ENCODE results near the gene CRELD2. TPM values are rescaled to one million over a fixed set of nuclear protein-coding genes. Genes with fewer than 3 reads are reported as not detected.

Gene CRELD2
- total RNA-seq, 4 donors from 2014 or later: 32.0 to 38.2 (median 34.2) TPM

DNA sequence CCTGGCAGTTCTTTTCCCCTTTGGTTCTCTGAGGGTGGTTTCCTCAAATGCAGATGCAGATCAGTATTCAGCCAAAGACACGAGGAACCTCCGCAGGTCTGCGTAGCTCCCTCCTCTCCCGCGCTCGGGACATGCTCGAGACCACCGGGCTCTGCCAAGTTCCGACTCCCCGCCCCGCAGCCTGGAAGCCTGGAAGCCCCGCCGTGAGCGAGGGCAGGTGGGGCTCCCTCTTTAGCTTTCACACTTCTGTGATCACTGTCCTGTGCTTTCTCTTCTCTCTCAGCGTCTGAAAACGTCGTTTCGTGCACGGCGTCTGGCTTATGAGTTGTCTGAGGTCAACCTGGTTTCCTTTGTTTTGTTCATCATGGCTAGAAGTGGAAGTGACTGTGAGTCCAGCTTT lies 38.2 kb upstream of the CRELD2 start:
- Histone ChIP-seq H3K4me1 (no peaks in the 10 kb centered on the region), H3K4me3 (no peak overlapping the region), H3K27me3 (no peaks in the 10 kb centered on the region), H3K27ac (replicated peaks in 1 of 4) (no peak overlapping the region), H3K36me3 (peaks cover 8 to 21% (median 13%) of the 10 kb centered on the region in 4 donors), H3K9me3 (no peaks in the 10 kb centered on the region)
- TF ChIP-seq POLR2A (IDR thresholded peaks at IDR 0.05; ENCODE audit: low read depth): no peak
- TF ChIP-seq, protein P1, sequence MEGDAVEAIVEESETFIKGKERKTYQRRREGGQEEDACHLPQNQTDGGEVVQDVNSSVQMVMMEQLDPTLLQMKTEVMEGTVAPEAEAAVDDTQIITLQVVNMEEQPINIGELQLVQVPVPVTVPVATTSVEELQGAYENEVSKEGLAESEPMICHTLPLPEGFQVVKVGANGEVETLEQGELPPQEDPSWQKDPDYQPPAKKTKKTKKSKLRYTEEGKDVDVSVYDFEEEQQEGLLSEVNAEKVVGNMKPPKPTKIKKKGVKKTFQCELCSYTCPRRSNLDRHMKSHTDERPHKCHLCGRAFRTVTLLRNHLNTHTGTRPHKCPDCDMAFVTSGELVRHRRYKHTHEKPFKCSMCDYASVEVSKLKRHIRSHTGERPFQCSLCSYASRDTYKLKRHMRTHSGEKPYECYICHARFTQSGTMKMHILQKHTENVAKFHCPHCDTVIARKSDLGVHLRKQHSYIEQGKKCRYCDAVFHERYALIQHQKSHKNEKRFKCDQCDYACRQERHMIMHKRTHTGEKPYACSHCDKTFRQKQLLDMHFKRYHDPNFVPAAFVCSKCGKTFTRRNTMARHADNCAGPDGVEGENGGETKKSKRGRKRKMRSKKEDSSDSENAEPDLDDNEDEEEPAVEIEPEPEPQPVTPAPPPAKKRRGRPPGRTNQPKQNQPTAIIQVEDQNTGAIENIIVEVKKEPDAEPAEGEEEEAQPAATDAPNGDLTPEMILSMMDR (IDR thresholded peaks at IDR 0.05): no peak
- WGBS: 69% methylated on average over 19 of the region's 20 CpGs
- intact Hi-C loops (cut with DNase I): no loop called here
- no peak for DNase-seq (ENCODE audit: extremely low spot score)

DNA sequence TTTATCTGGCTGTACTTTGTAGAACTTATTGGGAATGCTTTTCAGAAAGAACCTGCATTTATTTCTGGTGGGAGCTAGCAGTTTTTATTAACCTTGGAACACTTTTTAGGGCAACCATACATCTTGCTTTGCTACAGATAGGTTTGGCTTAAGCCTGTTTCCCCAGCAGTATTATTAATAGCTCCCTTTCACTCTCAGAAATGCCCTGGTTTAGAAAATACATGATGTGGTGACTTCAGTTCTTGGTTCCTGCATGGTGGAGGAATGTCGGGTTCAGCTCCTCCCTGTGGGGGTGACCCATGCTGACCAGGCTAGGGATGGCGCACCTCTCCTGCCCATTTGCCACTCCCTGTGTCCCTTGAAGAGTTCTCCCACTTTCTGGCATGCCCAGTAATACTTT lies 36.6 kb upstream of the CRELD2 start:
- Histone ChIP-seq H3K36me3 (peaks cover 23 to 37% (median 29%) of the 10 kb centered on the region in 4 donors), H3K27ac (replicated peaks in 1 of 4) (no peak overlapping the region), H3K27me3 (no peaks in the 10 kb centered on the region), H3K4me3 (no peak overlapping the region), H3K4me1 (no peaks in the 10 kb centered on the region), H3K9me3 (no peaks in the 10 kb centered on the region)
- no CpG with 5 or more reads among the region's 2 CpGs for WGBS
- no peak for DNase-seq (ENCODE audit: extremely low spot score)
- intact Hi-C loops (cut with DNase I): no loop called here
- TF ChIP-seq EP300 (IDR thresholded peaks at IDR 0.05) (no peak), POLR2AphosphoS5 (IDR thresholded peaks at IDR 0.05) (no peak)
- TF ChIP-seq, protein P1 (IDR thresholded peaks at IDR 0.05): no peak

DNA sequence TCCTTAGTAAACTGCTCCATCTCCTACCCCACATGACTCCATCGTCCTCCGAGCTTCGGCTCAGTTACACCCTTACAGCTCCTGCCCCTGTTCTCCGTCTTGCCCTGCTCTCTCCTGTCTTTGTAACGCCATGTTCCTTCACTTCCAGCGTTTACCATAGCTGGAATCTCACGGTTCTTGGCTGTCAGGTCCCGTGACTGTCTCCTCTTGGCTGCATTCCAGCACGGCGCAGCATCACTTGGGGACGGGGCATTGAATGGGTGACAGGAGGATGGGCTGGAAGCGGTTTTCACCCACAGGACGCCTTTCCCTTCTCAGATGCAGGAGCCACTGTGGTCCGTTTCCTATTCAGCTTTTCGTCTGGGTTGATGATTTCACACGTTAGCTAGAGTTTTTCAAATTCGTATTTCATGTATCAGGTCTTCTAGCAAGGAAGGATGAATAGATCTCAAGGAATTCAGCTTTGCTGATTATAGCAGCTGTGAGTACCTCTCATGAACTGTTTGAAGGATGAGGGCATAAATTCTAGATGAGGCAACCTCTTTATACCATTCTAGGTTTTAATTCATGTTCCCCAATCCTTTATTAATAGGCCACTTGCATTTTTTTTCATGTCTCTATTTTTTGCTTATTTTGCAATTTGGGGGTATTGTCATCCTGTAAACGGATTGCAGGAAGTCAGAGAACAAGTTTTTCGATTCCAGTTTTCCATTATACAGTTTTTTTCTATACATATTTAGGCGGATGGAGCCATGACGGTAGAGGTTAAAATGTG lies 35.7 kb upstream of the CRELD2 start:
- peaks cover 31 to 43% (median 36%) of the 10 kb centered on the region in 4 donors for H3K36me3 ChIP-seq
- 84% methylated on average over 21 of the region's 21 CpGs for WGBS
- DNase-seq (ENCODE audit: extremely low spot score): no peak

GRCh38 chr22:49883294-49883640 lies 35.2 kb upstream of the CRELD2 start:
- 97% methylated on average over 4 of the region's 4 CpGs for WGBS
- no peak overlapping the region for H3K4me3 ChIP-seq
- intact Hi-C loops (cut with DNase I): no loop called here
- TF ChIP-seq POLR2AphosphoS5 (IDR thresholded peaks at IDR 0.05) (no peak), EP300 (IDR thresholded peaks at IDR 0.05) (no peak), POLR2A (IDR thresholded peaks at IDR 0.05; ENCODE audit: low read depth) (no peak)
- TF ChIP-seq, protein P1 (IDR thresholded peaks at IDR 0.05): no peak
- no peaks in the 10 kb centered on the region for H3K4me1 ChIP-seq
- H3K27me3 ChIP-seq: no peaks in the 10 kb centered on the region
- no peak overlapping the region for H3K27ac ChIP-seq (replicated peaks in 1 of 4)
- H3K36me3 ChIP-seq: peaks cover 31 to 45% (median 38%) of the 10 kb centered on the region in 4 donors
- no peak for DNase-seq (ENCODE audit: extremely low spot score)
- H3K9me3 ChIP-seq: no peaks in the 10 kb centered on the region

More for the DNA sequence above, 35.7 kb upstream of the CRELD2 start:
- no peak overlapping the region for H3K27ac ChIP-seq (replicated peaks in 1 of 4)
- TF ChIP-seq EP300 (IDR thresholded peaks at IDR 0.05) (no peak), POLR2AphosphoS5 (IDR thresholded peaks at IDR 0.05) (no peak), POLR2A (IDR thresholded peaks at IDR 0.05; ENCODE audit: low read depth) (no peak)
- TF ChIP-seq, protein P1 (IDR thresholded peaks at IDR 0.05): no peak
- H3K9me3 ChIP-seq: no peaks in the 10 kb centered on the region
- H3K4me1 ChIP-seq: no peaks in the 10 kb centered on the region
- no peak overlapping the region for H3K4me3 ChIP-seq
- no peaks in the 10 kb centered on the region for H3K27me3 ChIP-seq
- intact Hi-C loops (cut with DNase I): no loop called here

DNA sequence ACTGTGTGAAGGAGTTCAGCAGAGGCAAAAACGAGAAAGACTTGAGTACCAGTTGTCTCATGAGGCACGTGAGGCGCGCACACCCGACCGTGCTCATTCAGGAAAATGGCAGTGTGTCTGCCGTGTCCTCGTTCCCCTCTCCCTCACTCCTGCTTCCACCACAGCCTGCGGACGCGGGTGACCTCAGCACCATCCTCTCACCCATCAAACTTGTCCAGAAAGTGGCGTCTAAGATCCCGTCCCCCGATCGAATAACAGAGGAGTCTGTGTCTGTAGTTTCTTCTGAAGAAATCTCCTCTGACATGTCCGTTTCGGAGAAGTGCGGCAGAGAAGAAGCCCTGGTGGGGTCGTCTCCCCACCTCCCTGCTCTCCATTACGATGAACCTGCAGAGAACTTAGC lies 34.4 kb upstream of the CRELD2 start:
- 96% methylated on average over 20 of the region's 20 CpGs for WGBS
- Histone ChIP-seq H3K27ac (replicated peaks in 1 of 4) (no peak overlapping the region), H3K4me1 (no peaks in the 10 kb centered on the region), H3K9me3 (no peaks in the 10 kb centered on the region), H3K36me3 (peaks cover 31 to 50% (median 40%) of the 10 kb centered on the region in 4 donors), H3K27me3 (no peaks in the 10 kb centered on the region), H3K4me3 (no peak overlapping the region)
- intact Hi-C loops (cut with DNase I): no loop called here
- TF ChIP-seq POLR2A (IDR thresholded peaks at IDR 0.05; ENCODE audit: low read depth): no peak
- no peak for TF ChIP-seq POLR2AphosphoS5 (IDR thresholded peaks at IDR 0.05)
- no peak for TF ChIP-seq EP300 (IDR thresholded peaks at IDR 0.05)
- TF ChIP-seq, protein P1 (IDR thresholded peaks at IDR 0.05): no peak
- no peak for DNase-seq (ENCODE audit: extremely low spot score)
